A673 (cell line): ENCODE data around the gene PROX1. TPM values are rescaled to one million over a fixed set of nuclear protein-coding genes. Genes with fewer than 3 reads are reported as not detected.

ENCODE experiments used
- BruUV-seq: library from RNA; stranded (reverse); fragments of 400-500 nt; replicated peaks from 2 replicates; lab custom pipeline; 2021; lab: Mats Ljungman, UMichigan
- CTCF ChIA-PET: fragments of 300-600 bp; sonication (Branson Sonifier 250); formaldehyde crosslinking; loops from one replicate; lab custom pipeline; 2022; ENCODE audit warnings: antibody characterized with exemption; lab: Charles Lee
- POLR2A ChIA-PET: fragments of 300-600 bp; sonication (Branson Sonifier 250); formaldehyde crosslinking; loops from one replicate; lab custom pipeline; 2022; ENCODE audit warnings: antibody characterized with exemption; ENCODE audit not compliant: low non-redundant PET; lab: Charles Lee
- DNase-seq: peaks from one replicate; pipeline ENCODE4 v3.0.0-alpha.2; 2015; ENCODE audit warnings: low spot score
- H3K27ac ChIP-seq: fragments of 200-600 bp; sonication (generic); 2 replicates; pipeline ENCODE4 v1.5.1; 2016; ENCODE audit warnings: mixed run types, low read depth, mild to moderate bottlenecking, mixed read lengths, antibody characterized with exemption, low read length; ENCODE audit not compliant: poor library complexity, severe bottlenecking
- H3K27me3 ChIP-seq: fragments of 200-600 bp; sonication (generic); replicated peaks from 2 replicates; pipeline ENCODE4 v1.6.1; 2017; ENCODE audit warnings: mixed run types, low read depth, mild to moderate bottlenecking, mixed read lengths, antibody characterized with exemption, low read length; ENCODE audit not compliant: insufficient read depth, poor library complexity
- H3K36me3 ChIP-seq: fragments of 200-600 bp; sonication (generic); 2 replicates; pipeline ENCODE4 v1.6.1; 2016; ENCODE audit warnings: mixed run types, mild to moderate bottlenecking, mixed read lengths, antibody characterized with exemption, low read length; ENCODE audit not compliant: insufficient read depth, poor library complexity, severe bottlenecking
- H3K4me1 ChIP-seq: fragments of 200-600 bp; sonication (generic); 2 replicates; pipeline ENCODE4 v1.6.1; 2017; ENCODE audit warnings: mixed run types, mild to moderate bottlenecking, mixed read lengths, antibody characterized with exemption, low read length; ENCODE audit not compliant: insufficient read depth, poor library complexity, severe bottlenecking
- H3K4me3 ChIP-seq: fragments of 200-600 bp; sonication (generic); 2 replicates; pipeline ENCODE4 v1.5.1; 2016; ENCODE audit warnings: low read depth, mixed run types, mild to moderate bottlenecking, mixed read lengths, low read length; ENCODE audit not compliant: poor library complexity, severe bottlenecking
- H3K9me3 ChIP-seq: fragments of 200-600 bp; sonication (generic); 2 replicates; pipeline ENCODE4 v1.6.1; 2016; ENCODE audit warnings: mixed run types, low read depth, mild to moderate bottlenecking, mixed read lengths, antibody characterized with exemption, low read length; ENCODE audit not compliant: poor library complexity, severe bottlenecking
- CTCF ChIP-seq: fragments of 300-800, 200-600 bp; sonication (generic); conservative IDR thresholded peaks from 2 replicates; pipeline ENCODE4 v1.5.1; 2017; ENCODE audit warnings: low read depth, mild to moderate bottlenecking, antibody characterized with exemption, low read length, moderate library complexity, mixed read lengths
- EZH2 ChIP-seq: fragments of 200-600 bp; sonication (generic); IDR thresholded peaks from 2 replicates; pipeline ENCODE4 v1.6.1; 2017; ENCODE audit warnings: borderline replicate concordance, low read depth, mild to moderate bottlenecking, mixed read lengths, antibody characterized with exemption, low read length; ENCODE audit not compliant: poor library complexity, severe bottlenecking
- intact Hi-C: fragments of 100-400 bp; cut with micrococcal nuclease; formaldehyde crosslinking; loops from one replicate; pipeline ENCODE4 v1.10.0; 2022; ENCODE audit not compliant: unreplicated experiment
- total RNA-seq: library from RNA; stranded (reverse); gene quantifications from 2 replicates; pipeline ENCODE4 v1.2.3, GENCODE V29; 2021

The PROX1 gene
- total RNA-seq, 1 experiment from 2014 or later: not detected

- H3K9me3 ChIP-seq: no peaks in the 10 kb centered on the region
- no TSS peak for BruUV-seq
- intact Hi-C loops: no loop called here
- DNase-seq: no peak
- POLR2A ChIA-PET: no interaction called here
- no peaks in the 10 kb centered on the region for H3K36me3 ChIP-seq
- no peak overlapping the region for H3K4me3 ChIP-seq
- H3K27ac ChIP-seq: no peak overlapping the region
- H3K4me1 ChIP-seq: no peaks in the 10 kb centered on the region
- no peak for TF ChIP-seq EZH2
- no peak for TF ChIP-seq CTCF
- H3K27me3 ChIP-seq: peaks cover 81% of the 10 kb centered on the region
- CTCF ChIA-PET: no interaction called here
Measured at GRCh38 chr1:214003233-214003632, 15.5 kb downstream of the PROX1 start.

GRCh38 chr1:214004014-214004413, 16.2 kb downstream of the PROX1 start:
- no peaks in the 10 kb centered on the region for H3K4me1 ChIP-seq
- H3K36me3 ChIP-seq: no peaks in the 10 kb centered on the region
- ChIA-PET CTCF (no interaction called here), POLR2A (no interaction called here)
- no peak overlapping the region for H3K27ac ChIP-seq
- no peaks in the 10 kb centered on the region for H3K9me3 ChIP-seq
- peaks cover 81% of the 10 kb centered on the region for H3K27me3 ChIP-seq
- no peak for DNase-seq
- TF ChIP-seq EZH2 (no peak), CTCF (no peak)
- intact Hi-C loops: no loop called here
- H3K4me3 ChIP-seq: no peak overlapping the region
- BruUV-seq: no TSS peak

DNA sequence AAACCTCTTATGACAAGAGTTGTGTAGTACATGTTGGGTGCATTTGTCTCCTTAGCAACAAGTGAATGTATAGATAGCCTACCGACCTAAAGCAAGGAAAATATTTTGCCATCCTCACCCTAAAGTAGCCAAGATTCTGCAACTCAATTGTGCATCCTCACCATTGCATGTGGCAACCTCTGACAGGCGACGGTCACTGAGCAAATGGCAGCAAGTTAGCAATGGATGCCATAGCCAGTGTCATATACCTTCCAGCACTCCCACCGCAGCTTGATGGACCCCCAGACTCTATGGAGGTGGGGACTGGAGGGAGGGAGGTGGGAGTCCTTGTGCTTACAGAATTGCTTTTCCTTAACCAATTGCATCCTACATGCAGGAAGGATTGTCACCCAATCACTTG, 17.0 kb downstream of the PROX1 start:
- ChIA-PET POLR2A (no interaction called here), CTCF (no interaction called here)
- no peaks in the 10 kb centered on the region for H3K4me1 ChIP-seq
- BruUV-seq: no TSS peak
- no peak overlapping the region for H3K4me3 ChIP-seq
- TF ChIP-seq EZH2: no peak
- no peak for TF ChIP-seq CTCF
- intact Hi-C loops: no loop called here
- H3K9me3 ChIP-seq: no peaks in the 10 kb centered on the region
- no peak for DNase-seq
- peaks cover 81% of the 10 kb centered on the region for H3K27me3 ChIP-seq
- H3K27ac ChIP-seq: no peak overlapping the region
- H3K36me3 ChIP-seq: no peaks in the 10 kb centered on the region
